ENCODE data around the gene APC. TPM values are rescaled to one million over a fixed set of nuclear protein-coding genes. Genes with fewer than 3 reads are reported as not detected.

Gene APC
- total and polyA plus RNA-seq, 10 of the 15 experiments (the other 5 are each of a cell fraction or from before 2014, with no cell fraction given): 3.2 to 23.3 (median 13.8) TPM

DNA sequence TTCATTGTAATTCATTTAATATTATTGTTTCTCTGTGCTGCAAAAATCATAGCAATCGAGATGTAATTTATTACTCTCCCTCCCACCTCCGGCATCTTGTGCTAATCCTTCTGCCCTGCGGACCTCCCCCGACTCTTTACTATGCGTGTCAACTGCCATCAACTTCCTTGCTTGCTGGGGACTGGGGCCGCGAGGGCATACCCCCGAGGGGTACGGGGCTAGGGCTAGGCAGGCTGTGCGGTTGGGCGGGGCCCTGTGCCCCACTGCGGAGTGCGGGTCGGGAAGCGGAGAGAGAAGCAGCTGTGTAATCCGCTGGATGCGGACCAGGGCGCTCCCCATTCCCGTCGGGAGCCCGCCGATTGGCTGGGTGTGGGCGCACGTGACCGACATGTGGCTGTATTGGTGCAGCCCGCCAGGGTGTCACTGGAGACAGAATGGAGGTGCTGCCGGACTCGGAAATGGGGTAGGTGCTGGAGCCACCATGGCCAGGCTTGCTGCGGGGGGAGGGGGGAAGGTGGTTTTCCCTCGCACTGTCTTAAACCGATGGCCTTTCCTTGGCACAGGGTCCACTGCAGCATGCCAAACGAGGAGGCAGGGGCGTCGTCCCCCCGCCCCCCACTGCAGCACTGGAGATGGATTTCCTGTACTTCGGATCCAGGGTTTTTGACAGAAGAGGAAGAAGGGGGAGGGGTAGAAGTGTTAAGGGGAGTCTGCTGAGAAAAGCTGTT is at the start of gene APC (continued):
- TF ChIP-seq ETV6 (conservative IDR thresholded peaks at IDR 0.05 in 1 of 2, IDR thresholded peaks at IDR 0.05 in 1 of 2; ENCODE audit: borderline replicate concordance in 1 of 2, low read depth in 1 of 2): no peak; a peak in 1 of 4 replicates
- TF ChIP-seq, protein P1, sequence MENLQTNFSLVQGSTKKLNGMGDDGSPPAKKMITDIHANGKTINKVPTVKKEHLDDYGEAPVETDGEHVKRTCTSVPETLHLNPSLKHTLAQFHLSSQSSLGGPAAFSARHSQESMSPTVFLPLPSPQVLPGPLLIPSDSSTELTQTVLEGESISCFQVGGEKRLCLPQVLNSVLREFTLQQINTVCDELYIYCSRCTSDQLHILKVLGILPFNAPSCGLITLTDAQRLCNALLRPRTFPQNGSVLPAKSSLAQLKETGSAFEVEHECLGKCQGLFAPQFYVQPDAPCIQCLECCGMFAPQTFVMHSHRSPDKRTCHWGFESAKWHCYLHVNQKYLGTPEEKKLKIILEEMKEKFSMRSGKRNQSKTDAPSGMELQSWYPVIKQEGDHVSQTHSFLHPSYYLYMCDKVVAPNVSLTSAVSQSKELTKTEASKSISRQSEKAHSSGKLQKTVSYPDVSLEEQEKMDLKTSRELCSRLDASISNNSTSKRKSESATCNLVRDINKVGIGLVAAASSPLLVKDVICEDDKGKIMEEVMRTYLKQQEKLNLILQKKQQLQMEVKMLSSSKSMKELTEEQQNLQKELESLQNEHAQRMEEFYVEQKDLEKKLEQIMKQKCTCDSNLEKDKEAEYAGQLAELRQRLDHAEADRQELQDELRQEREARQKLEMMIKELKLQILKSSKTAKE (IDR thresholded peaks at IDR 0.05; ENCODE audit: low read depth, poor library complexity, severe bottlenecking): no peak

GRCh38 chr5:112689155-112689909 is 48.4 kb upstream of the APC start:
- no peak overlapping the region for H3K4me3 ChIP-seq
- H3K27ac ChIP-seq (ENCODE audit: control insufficient read depth, insufficient read depth): no peak overlapping the region
- no peak overlapping the region for H3K9ac ChIP-seq (ENCODE audit: control insufficient read depth, insufficient read depth, low read length)
- ChIA-PET SMC1A (ENCODE audit: uncharacterized antibody, unreplicated experiment) (interaction anchor here (0.6 to 5.1 kb wide), 9 partner anchors 8 to 143 kb away, joined by 3 to 43 read pairs (median 3); no protein-coding TSS in a partner anchor), CTCF (interaction anchor here (0.7 to 12.6 kb wide), 11 partner anchors 13 to 860 kb away, joined by 3 to 125 read pairs (median 4); no protein-coding TSS in a partner anchor), RAD21 (ENCODE audit: unreplicated experiment) (interaction anchor here (0.9 to 6.1 kb wide), 2 partner anchors 19 to 68 kb away, joined by 4 to 57 read pairs; no protein-coding TSS in a partner anchor), POLR2A (interaction anchor here (0.6 kb wide), 1 partner anchor 51 kb away, joined by 3 read pairs; no protein-coding TSS in a partner anchor)
- DNase-seq (ENCODE audit: low read depth, low spot score): no peak
- no TSS peak for BruUV-seq (replicated peaks)
- H4K20me1 ChIP-seq (ENCODE audit: control insufficient read depth, insufficient read depth): no peaks in the 10 kb centered on the region
- intact Hi-C loops (cut with micrococcal nuclease; ENCODE audit: unreplicated experiment) (no loop called here), in situ Hi-C loops (cut with MboI) (no loop called here)
- ATAC-seq: no peak
- H3K4me2 ChIP-seq (ENCODE audit: control insufficient read depth, insufficient read depth): no peak overlapping the region
- peaks cover 13% of the 10 kb centered on the region for H3K4me1 ChIP-seq (ENCODE audit: control insufficient read depth, insufficient read depth, low read length)
- no peaks in the 10 kb centered on the region for H3K79me2 ChIP-seq (ENCODE audit: control insufficient read depth, insufficient read depth, low read length)
- no peaks in the 10 kb centered on the region for H3K36me3 ChIP-seq (ENCODE audit: control insufficient read depth in 2 of 2, insufficient read depth in 2 of 2, low read length in 1 of 2)
- H2AFZ ChIP-seq (ENCODE audit: control insufficient read depth, low read depth, low read length): no peak overlapping the region
- H3K9me3 ChIP-seq (replicated peaks; ENCODE audit: control insufficient read depth, insufficient read depth, low read length): no peaks in the 10 kb centered on the region; the same call in 2 of the 3 replicates
- peaks cover 0 to 2% of the 10 kb centered on the region in 2 experiments; a peak in 2 of 4 replicates for H3K27me3 ChIP-seq (replicated peaks in 1 of 2; ENCODE audit: control insufficient read depth in 2 of 2, insufficient read depth in 2 of 2, low read length in 1 of 2)
- no peak for TF ChIP-seq RAD51 (IDR thresholded peaks at IDR 0.05)
- no peak for TF ChIP-seq CBX3 (IDR thresholded peaks at IDR 0.05; ENCODE audit: borderline replicate concordance, low read depth)
- TF ChIP-seq HSF1 (IDR thresholded peaks at IDR 0.05; ENCODE audit: low read depth, low read length): no peak
- no peak for TF ChIP-seq PAX5 (IDR thresholded peaks at IDR 0.05; ENCODE audit: borderline replicate concordance, low read depth, low read length)
- TF ChIP-seq RELA (IDR thresholded peaks at IDR 0.05; ENCODE audit: borderline replicate concordance, partially characterized antibody): no peak
- WGBS (ENCODE audit: insufficient coverage, insufficient replicate concordance, low lambda C conversion rate, missing lambda C conversion rate): 13% methylated on average over 3 of the region's 3 CpGs
- no peak for FAIRE-seq

All from GM12878 (cell line).